OCI-LY7 (cell line): ENCODE measurements around the gene MOGAT1. TPM values are rescaled to one million over a fixed set of nuclear protein-coding genes. Genes with fewer than 3 reads are reported as not detected.

Experiments
- BruUV-seq: library from RNA; stranded (reverse); fragments of 400-500 nt; replicated peaks from 2 replicates; lab custom pipeline; 2021; lab: Mats Ljungman, UMichigan
- CTCF ChIA-PET: fragments of 300-600 bp; sonication (Branson Sonifier 250); formaldehyde crosslinking; loops from one replicate; lab custom pipeline; 2022; ENCODE audit warnings: antibody characterized with exemption; ENCODE audit not compliant: unreplicated experiment; lab: Charles Lee
- POLR2A ChIA-PET: fragments of 300-600 bp; sonication (Branson Sonifier 250); formaldehyde crosslinking; loops from one replicate; lab custom pipeline; 2022; ENCODE audit warnings: antibody characterized with exemption; lab: Charles Lee
- DNase-seq: peaks from one replicate; pipeline ENCODE4 v3.0.0-alpha.2; 2015; ENCODE audit warnings: low spot score
- H2AFZ ChIP-seq: fragments of 200-600 bp; sonication (generic), shearing (Covaris generic); 2 replicates; pipeline ENCODE4 v1.6.1; 2014; ENCODE audit warnings: mild to moderate bottlenecking, antibody characterized with exemption, low read length, moderate library complexity
- H3K27ac ChIP-seq: fragments of 200-600 bp; sonication (generic); 2 replicates; pipeline ENCODE4 v1.5.1; 2014; ENCODE audit warnings: mixed run types, low read depth, mild to moderate bottlenecking, moderate library complexity, low read length, inconsistent platforms; ENCODE audit not compliant: poor library complexity, severe bottlenecking
- H3K36me3 ChIP-seq: fragments of 200-600 bp; sonication (generic); 2 replicates; pipeline ENCODE4 v1.6.1; 2014; ENCODE audit warnings: mild to moderate bottlenecking, antibody characterized with exemption, low read length, moderate library complexity, mixed read lengths; ENCODE audit not compliant: insufficient read depth
- H3K4me1 ChIP-seq: fragments of 200-600 bp; sonication (generic); 2 replicates; pipeline ENCODE4 v1.5.1; 2014; ENCODE audit warnings: mild to moderate bottlenecking, low read length; ENCODE audit not compliant: insufficient read depth, poor library complexity, severe bottlenecking
- H3K4me2 ChIP-seq: fragments of 200-600 bp; sonication (generic); 2 replicates; pipeline ENCODE4 v1.6.1; 2014; ENCODE audit warnings: mild to moderate bottlenecking, low read length
- H3K4me3 ChIP-seq: fragments of 200-600 bp; sonication (generic); 2 replicates; pipeline ENCODE4 v1.5.1; 2014; ENCODE audit warnings: mild to moderate bottlenecking, low read depth, low read length; ENCODE audit not compliant: poor library complexity, severe bottlenecking
- H3K79me2 ChIP-seq: fragments of 200-600 bp; sonication (generic); 2 replicates; pipeline ENCODE4 v1.6.1; 2016; ENCODE audit warnings: low read depth, mild to moderate bottlenecking, low read length, moderate library complexity, mixed read lengths; ENCODE audit not compliant: insufficient read depth
- H3K9me2 ChIP-seq: fragments of 200-600 bp; sonication (generic); 2 replicates; pipeline ENCODE4 v1.6.1; 2016; ENCODE audit warnings: mild to moderate bottlenecking, low read length, mixed read lengths; ENCODE audit not compliant: insufficient read depth
- H3K9me3 ChIP-seq: fragments of 200-600 bp; sonication (generic); 2 replicates; pipeline ENCODE4 v1.6.1; 2014; ENCODE audit warnings: mild to moderate bottlenecking, mixed run types, low read length, mixed read lengths
- H4K20me1 ChIP-seq: fragments of 200-600 bp; sonication (generic); 2 replicates; pipeline ENCODE4 v1.6.1; 2014; ENCODE audit warnings: mild to moderate bottlenecking, antibody characterized with exemption, low read length, moderate library complexity, mixed read lengths; ENCODE audit not compliant: insufficient read depth
- CTCF ChIP-seq: fragments of 200-600 bp; sonication (generic); conservative IDR thresholded peaks from 2 replicates; pipeline ENCODE4 v1.5.1; 2014; ENCODE audit warnings: mild to moderate bottlenecking, antibody characterized with exemption, low read length, moderate library complexity, mixed read lengths
- EZH2phosphoT487 ChIP-seq: fragments of 200-600 bp; sonication (generic); IDR thresholded peaks from 2 replicates; pipeline ENCODE4 v1.6.1; 2018; ENCODE audit warnings: low read depth, borderline replicate concordance, mild to moderate bottlenecking, mixed run types, antibody characterized with exemption, low read length, moderate library complexity, mixed read lengths
- intact Hi-C: fragments of 100-400 bp; cut with micrococcal nuclease; formaldehyde crosslinking; loops from one replicate; pipeline ENCODE4 v1.10.0; 2022; ENCODE audit not compliant: unreplicated experiment
- total RNA-seq, 2 experiments: library from RNA; depleted of rRNA in 1 of 2; stranded (reverse); fragments of >200 nt in 1 of 2; shearing (Covaris generic) in 1 of 2; gene quantifications; 2 replicates each; pipeline ENCODE4 v1.2.3, GENCODE V29; 2014 to 2022

The MOGAT1 gene
- total RNA-seq, 2 experiments from 2014 or later: not detected

GRCh38 chr2:222736924-222737323, 65.5 kb downstream of the MOGAT1 start:
- H2AFZ ChIP-seq: no peak overlapping the region
- no peaks in the 10 kb centered on the region for H3K36me3 ChIP-seq
- H3K4me3 ChIP-seq: no peak overlapping the region
- DNase-seq: no peak
- H3K79me2 ChIP-seq: no peaks in the 10 kb centered on the region
- peaks cover 19% of the 10 kb centered on the region for H3K4me1 ChIP-seq
- ChIA-PET CTCF (no interaction called here), POLR2A (interaction anchor here (0.9 to 1.9 kb wide), 2 partner anchors 13 to 15 kb away, joined by 3 to 7 read pairs; no protein-coding TSS in a partner anchor)
- no peak overlapping the region for H3K27ac ChIP-seq
- H3K9me2 ChIP-seq: no peaks in the 10 kb centered on the region
- no peak for TF ChIP-seq EZH2phosphoT487
- H3K4me2 ChIP-seq: no peak overlapping the region
- BruUV-seq: no TSS peak
- no peaks in the 10 kb centered on the region for H4K20me1 ChIP-seq
- no peaks in the 10 kb centered on the region for H3K9me3 ChIP-seq
- intact Hi-C loops: no loop called here

GRCh38 chr2:222738312-222738711, 66.9 kb downstream of the MOGAT1 start:
- DNase-seq: no peak
- no peaks in the 10 kb centered on the region for H3K9me2 ChIP-seq
- TF ChIP-seq EZH2phosphoT487: no peak
- TF ChIP-seq CTCF: no peak
- no peaks in the 10 kb centered on the region for H4K20me1 ChIP-seq
- BruUV-seq: no TSS peak
- H3K36me3 ChIP-seq: no peaks in the 10 kb centered on the region
- H3K79me2 ChIP-seq: no peaks in the 10 kb centered on the region
- POLR2A ChIA-PET: interaction anchor here (0.5 to 1.5 kb wide), 6 partner anchors 9 to 167 kb away, joined by 3 to 4 read pairs (median 4); no protein-coding TSS in a partner anchor
- H3K27ac ChIP-seq: no peak overlapping the region
- peaks cover 19% of the 10 kb centered on the region for H3K4me1 ChIP-seq
- CTCF ChIA-PET: no interaction called here
- no peak overlapping the region for H3K4me2 ChIP-seq
- no peak overlapping the region for H2AFZ ChIP-seq
- no peaks in the 10 kb centered on the region for H3K9me3 ChIP-seq
- H3K4me3 ChIP-seq: no peak overlapping the region
- intact Hi-C loops: no loop called here

- no peak for TF ChIP-seq EZH2phosphoT487
- TF ChIP-seq CTCF: no peak
- Histone ChIP-seq H3K4me3 (no peak overlapping the region), H3K9me2 (no peaks in the 10 kb centered on the region), H4K20me1 (no peaks in the 10 kb centered on the region), H3K9me3 (no peaks in the 10 kb centered on the region), H2AFZ (no peak overlapping the region), H3K79me2 (no peaks in the 10 kb centered on the region), H3K36me3 (no peaks in the 10 kb centered on the region), H3K27ac (no peak overlapping the region), H3K4me1 (peaks cover 17% of the 10 kb centered on the region), H3K4me2 (no peak overlapping the region)
- CTCF ChIA-PET: no interaction called here
- no peak for DNase-seq
- intact Hi-C loops: no loop called here
- POLR2A ChIA-PET: interaction anchor here (0.7 to 1.5 kb wide), 3 partner anchors 14 to 261 kb away, joined by 4 to 6 read pairs (median 4); no protein-coding TSS in a partner anchor
- no TSS peak for BruUV-seq
Measured at GRCh38 chr2:222738809-222739208, 67.4 kb downstream of the MOGAT1 start.
